ENCODE data around the gene RBMX.
"Not testable (repeated sequence)": the region's sequence is repeated elsewhere in the genome, so short reads cannot be mapped to it uniquely, and the experiment has no call there.

DNA sequence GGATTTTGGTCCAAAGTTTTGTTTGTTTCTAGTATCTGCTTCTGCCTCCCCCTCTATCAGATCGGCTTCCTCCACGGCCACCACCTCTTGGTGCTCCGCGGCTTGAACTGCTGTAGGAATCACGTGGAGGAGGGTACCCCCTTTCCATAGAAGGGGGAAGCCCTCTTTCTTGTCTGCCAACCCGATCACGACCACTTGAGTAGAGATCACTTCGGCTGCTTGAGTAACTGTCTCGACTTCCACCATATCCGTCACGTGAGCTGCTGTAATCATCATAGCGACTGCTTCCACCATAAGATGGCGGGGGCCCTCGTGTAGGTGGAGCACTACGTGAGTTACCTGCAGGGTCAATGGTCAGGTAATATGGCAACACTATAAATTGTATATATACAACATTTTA, 6.4 kb downstream of the RBMX start:
- not testable (repeated sequence) for TF ChIP-seq POLR2A (IDR thresholded peaks at IDR 0.05; ENCODE audit: low read depth, low read length); SPI1 (IDR thresholded peaks at IDR 0.05; ENCODE audit: low read depth, low read length); PAX5 (IDR thresholded peaks at IDR 0.05; ENCODE audit: insufficient read depth, low read length, severe bottlenecking); POLR2AphosphoS5 (IDR thresholded peaks at IDR 0.05; ENCODE audit: low read depth, low read length); TAF1 (IDR thresholded peaks at IDR 0.05; ENCODE audit: low read depth, low read length); POU2F2 (IDR thresholded peaks at IDR 0.05; ENCODE audit: low read depth, low read length)

All from GM12891 (cell line).